Gastrocnemius medialis (tissue), 4 donors: Measurements from ENCODE around the gene ABCC3. TPM values are rescaled to one million over a fixed set of nuclear protein-coding genes. Genes with fewer than 3 reads are reported as not detected.

Experiments
- ATAC-seq, 2 donors: fragments of 150-250 bp; one replicate each; pipeline ENCODE4 v1.9.1; 2016
- DNase-seq, 2 donors: peaks; one replicate each; pipeline ENCODE4 v3.0.0-alpha.2; 2019
- H3K27ac ChIP-seq, 4 donors: fragments of 200-600 bp; sonication (generic); 1 replicate in 1 of 4; 2 replicates in 3 of 4; pipeline ENCODE4 v1.5.1; 2016 to 2018; ENCODE audit warnings: mild to moderate bottlenecking in 2 of 4, moderate library complexity in 1 of 4
- H3K27me3 ChIP-seq, 3 donors: fragments of 200-600 bp; sonication (generic) in 2 of 3; 1 replicate in 1 of 3; 2 replicates in 2 of 3; pipeline versions ENCODE4 v1.5.1 to v1.6.0; 2016 to 2019; ENCODE audit warnings: mild to moderate bottlenecking in 1 of 3, moderate library complexity in 1 of 3
- H3K36me3 ChIP-seq, 2 donors: fragments of 200-600 bp; sonication (generic) in 1 of 2; one replicate each; pipeline ENCODE4 v1.5.1; 2017 to 2018
- H3K4me1 ChIP-seq, 2 donors: fragments of 200-600 bp; sonication (generic) in 1 of 2; one replicate each; pipeline ENCODE4 v1.5.1; 2016 to 2017; ENCODE audit warnings: mild to moderate bottlenecking in 2 of 2
- H3K4me3 ChIP-seq, 4 donors: fragments of 200-600 bp; sonication (generic) in 3 of 4; 1 replicate in 1 of 4; 2 replicates in 3 of 4; pipeline ENCODE4 v1.5.1; 2016 to 2019; ENCODE audit warnings: mild to moderate bottlenecking in 2 of 4
- H3K9me3 ChIP-seq, 3 donors: fragments of 200-600 bp; sonication (generic) in 2 of 3; 1 replicate in 1 of 3; 2 replicates in 2 of 3; pipeline ENCODE4 v1.5.1; 2016 to 2019
- POLR2A ChIP-seq, 2 donors: fragments of 450-650 bp; IDR thresholded peaks; one replicate each; pipeline ENCODE4 v1.6.1; 2017; ENCODE audit warnings: antibody characterized with exemption in 2 of 2, mild to moderate bottlenecking in 2 of 2, moderate library complexity in 2 of 2
- in situ Hi-C, 4 donors: fragments of 200-750 bp; cut with MboI; loops; one replicate each; pipeline versions ENCODE4 v1.15.0 to v1.8.0; 2017; ENCODE audit warnings: low sequenced_read_pairs in 4 of 4
- intact Hi-C: fragments of 100-400 bp; cut with DNase I; formaldehyde crosslinking; loops from one replicate; pipeline ENCODE4 v1.15.1; 2023; ENCODE audit warnings: low total_unique reads
- total RNA-seq, 4 donors: library from RNA; depleted of rRNA; stranded (reverse); fragments of >200 nt; gene quantifications; one replicate each; pipeline versions ENCODE4 v1.1.0 to v1.2.3, GENCODE V29; 2016
- TF ChIP-seq, protein P1 (sequence below), 5 experiments: fragments of 450-650 bp in 3 of 5; fragments of 200-600 bp in 2 of 5; sonication (generic) in 2 of 5; IDR thresholded peaks in 4 of 5; conservative IDR thresholded peaks in 1 of 5; 1 replicate in 4 of 5; 2 replicates in 1 of 5; pipeline ENCODE4 v1.5.1; 2016 to 2019; ENCODE audit warnings: antibody characterized with exemption in 5 of 5, mild to moderate bottlenecking in 3 of 5, moderate library complexity in 3 of 5

Gene ABCC3
- total RNA-seq, 4 donors from 2014 or later = 0.51 to 1.3 (median 0.76) TPM

DNA sequence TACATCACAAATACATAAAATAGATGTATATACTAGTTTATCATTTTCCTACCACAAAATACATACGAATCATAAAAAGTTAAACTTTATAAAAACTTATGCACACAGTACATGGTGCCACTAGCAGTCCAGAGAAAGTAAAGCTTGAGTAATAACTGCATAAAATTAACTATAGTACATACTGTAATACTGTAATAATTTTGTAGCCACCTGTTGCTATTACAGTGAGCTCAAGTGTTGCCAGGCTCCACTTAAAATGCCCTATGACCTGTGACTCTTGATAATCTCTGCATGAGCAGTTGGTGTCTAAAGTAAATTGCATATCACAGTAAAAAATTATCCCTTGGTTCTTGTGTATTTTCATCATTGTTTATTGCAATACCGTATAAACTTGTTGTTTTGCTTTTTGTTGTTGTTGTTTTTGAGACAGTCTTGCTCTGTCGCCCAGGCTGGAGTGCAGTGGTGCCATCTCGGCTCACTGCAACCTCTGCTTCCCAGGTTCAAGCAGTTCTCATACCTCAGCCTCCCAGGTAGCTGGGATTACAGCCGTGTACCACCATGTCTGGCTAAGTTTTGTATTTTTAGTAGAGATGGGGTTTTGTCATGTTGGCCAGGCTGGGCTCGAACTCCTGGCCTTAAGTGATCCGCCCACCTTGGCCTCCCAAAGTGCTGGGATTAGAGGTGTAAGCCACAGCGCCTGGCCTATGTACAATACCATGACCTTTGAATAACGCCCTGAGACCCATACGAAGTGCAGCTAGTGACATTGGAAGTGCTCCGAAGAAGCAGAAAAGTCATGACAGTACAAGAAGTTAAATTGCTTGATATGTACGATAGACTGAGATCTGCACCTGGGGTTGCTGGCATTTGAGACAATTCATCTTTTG, 91.3 kb downstream of the ABCC3 start:
- Histone ChIP-seq H3K27me3 (no peaks in the 10 kb centered on the region), H3K4me1 (peaks cover 84 to 88% of the 10 kb centered on the region in 2 donors), H3K9me3 (no peaks in the 10 kb centered on the region), H3K36me3 (no peaks in the 10 kb centered on the region), H3K4me3 (peak overlapping the region in 3 of 4 donors; percentile 3 to 12 (median 9)), H3K27ac (peak overlapping the region; percentile 58 to 97 (median 66))
- ATAC-seq (peak; percentile 66 to 88), DNase-seq (no peak)
- in situ Hi-C loops (no loop called here), intact Hi-C loops (no loop called here)
- no peak for TF ChIP-seq POLR2A (IDR thresholded peaks at IDR 0.05)
- TF ChIP-seq, protein P1, sequence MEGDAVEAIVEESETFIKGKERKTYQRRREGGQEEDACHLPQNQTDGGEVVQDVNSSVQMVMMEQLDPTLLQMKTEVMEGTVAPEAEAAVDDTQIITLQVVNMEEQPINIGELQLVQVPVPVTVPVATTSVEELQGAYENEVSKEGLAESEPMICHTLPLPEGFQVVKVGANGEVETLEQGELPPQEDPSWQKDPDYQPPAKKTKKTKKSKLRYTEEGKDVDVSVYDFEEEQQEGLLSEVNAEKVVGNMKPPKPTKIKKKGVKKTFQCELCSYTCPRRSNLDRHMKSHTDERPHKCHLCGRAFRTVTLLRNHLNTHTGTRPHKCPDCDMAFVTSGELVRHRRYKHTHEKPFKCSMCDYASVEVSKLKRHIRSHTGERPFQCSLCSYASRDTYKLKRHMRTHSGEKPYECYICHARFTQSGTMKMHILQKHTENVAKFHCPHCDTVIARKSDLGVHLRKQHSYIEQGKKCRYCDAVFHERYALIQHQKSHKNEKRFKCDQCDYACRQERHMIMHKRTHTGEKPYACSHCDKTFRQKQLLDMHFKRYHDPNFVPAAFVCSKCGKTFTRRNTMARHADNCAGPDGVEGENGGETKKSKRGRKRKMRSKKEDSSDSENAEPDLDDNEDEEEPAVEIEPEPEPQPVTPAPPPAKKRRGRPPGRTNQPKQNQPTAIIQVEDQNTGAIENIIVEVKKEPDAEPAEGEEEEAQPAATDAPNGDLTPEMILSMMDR (IDR thresholded peaks at IDR 0.05 in 4 of 5, conservative IDR thresholded peaks at IDR 0.05 in 1 of 5) = no peak

DNA sequence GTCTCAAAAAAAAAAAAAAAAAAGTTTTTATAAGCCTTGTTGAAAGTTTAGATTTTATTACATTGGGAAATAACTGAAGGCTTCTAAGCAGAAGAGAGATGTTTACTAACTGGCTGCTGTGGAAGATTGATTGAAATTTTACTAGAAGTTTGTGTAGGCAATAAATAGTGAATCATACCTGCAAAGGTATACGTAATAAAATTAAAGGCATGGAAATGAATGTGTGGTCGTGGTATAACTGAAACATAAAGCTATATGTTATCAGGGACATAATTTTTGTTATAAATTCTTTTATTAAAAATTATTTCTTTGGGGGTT, 93.4 kb downstream of the ABCC3 start:
- ATAC-seq (no peak), DNase-seq (no peak)
- peaks cover 67 to 71% of the 10 kb centered on the region in 2 donors for H3K4me1 ChIP-seq
- no peaks in the 10 kb centered on the region for H3K9me3 ChIP-seq
- H3K27ac ChIP-seq = peak overlapping the region in 2 of 4 donors; percentile 37 to 97
- TF ChIP-seq, protein P1 (IDR thresholded peaks at IDR 0.05 in 4 of 5, conservative IDR thresholded peaks at IDR 0.05 in 1 of 5) = no peak
- TF ChIP-seq POLR2A (IDR thresholded peaks at IDR 0.05) = no peak
- no peaks in the 10 kb centered on the region for H3K36me3 ChIP-seq
- in situ Hi-C loops = no loop called here
- H3K4me3 ChIP-seq = no peak overlapping the region
- intact Hi-C loops = no loop called here
- H3K27me3 ChIP-seq = no peaks in the 10 kb centered on the region

DNA sequence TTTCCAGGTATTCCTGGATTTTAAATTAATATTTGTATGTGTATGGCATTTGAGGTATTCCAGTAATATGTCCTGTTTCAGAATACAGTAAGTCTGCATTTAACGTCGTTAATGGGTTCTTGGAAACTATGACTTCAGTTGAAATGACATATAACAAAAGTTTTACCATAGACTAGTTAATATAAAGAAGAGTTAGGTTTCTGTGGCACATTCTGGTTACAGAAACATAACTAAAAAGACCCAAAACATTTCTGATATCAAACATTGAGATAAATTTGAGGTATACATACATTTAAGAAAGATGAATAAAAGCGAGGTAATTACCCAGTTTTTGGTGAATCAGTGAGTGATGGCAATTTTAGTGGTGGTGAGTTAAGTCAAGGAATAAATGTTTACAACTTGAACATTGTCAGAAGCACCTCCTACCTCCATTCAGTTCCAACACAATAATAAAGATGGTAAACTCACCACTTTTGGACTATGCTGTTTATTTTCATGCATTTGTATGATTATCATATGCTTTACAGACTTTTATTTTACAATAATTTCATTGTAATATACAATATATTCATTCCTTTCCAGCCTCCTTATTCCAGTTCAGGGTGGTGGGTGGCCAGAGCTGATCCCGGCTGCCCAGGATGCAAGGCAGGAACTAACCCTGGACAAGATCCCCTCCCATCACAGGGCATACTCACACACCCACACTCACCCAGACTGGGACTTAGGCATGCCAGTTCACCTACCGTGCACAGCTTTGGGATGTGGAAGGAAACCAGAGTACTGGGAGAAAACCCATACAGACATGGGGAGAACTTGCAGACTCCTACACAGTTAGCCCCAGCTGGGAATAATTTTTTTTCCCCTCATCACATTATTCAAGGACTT, 94.4 kb downstream of the ABCC3 start:
- no peak for ATAC-seq
- DNase-seq = no peak
- Histone ChIP-seq H3K4me1 (peaks cover 56 to 61% of the 10 kb centered on the region in 2 donors), H3K4me3 (no peak overlapping the region), H3K36me3 (no peaks in the 10 kb centered on the region), H3K27me3 (no peaks in the 10 kb centered on the region), H3K9me3 (no peaks in the 10 kb centered on the region), H3K27ac (peak overlapping the region in 2 of 4 donors; percentile 21 to 97)
- TF ChIP-seq POLR2A (IDR thresholded peaks at IDR 0.05) = no peak
- TF ChIP-seq, protein P1 (IDR thresholded peaks at IDR 0.05 in 4 of 5, conservative IDR thresholded peaks at IDR 0.05 in 1 of 5) = no peak
- in situ Hi-C loops (no loop called here), intact Hi-C loops (no loop called here)

DNA sequence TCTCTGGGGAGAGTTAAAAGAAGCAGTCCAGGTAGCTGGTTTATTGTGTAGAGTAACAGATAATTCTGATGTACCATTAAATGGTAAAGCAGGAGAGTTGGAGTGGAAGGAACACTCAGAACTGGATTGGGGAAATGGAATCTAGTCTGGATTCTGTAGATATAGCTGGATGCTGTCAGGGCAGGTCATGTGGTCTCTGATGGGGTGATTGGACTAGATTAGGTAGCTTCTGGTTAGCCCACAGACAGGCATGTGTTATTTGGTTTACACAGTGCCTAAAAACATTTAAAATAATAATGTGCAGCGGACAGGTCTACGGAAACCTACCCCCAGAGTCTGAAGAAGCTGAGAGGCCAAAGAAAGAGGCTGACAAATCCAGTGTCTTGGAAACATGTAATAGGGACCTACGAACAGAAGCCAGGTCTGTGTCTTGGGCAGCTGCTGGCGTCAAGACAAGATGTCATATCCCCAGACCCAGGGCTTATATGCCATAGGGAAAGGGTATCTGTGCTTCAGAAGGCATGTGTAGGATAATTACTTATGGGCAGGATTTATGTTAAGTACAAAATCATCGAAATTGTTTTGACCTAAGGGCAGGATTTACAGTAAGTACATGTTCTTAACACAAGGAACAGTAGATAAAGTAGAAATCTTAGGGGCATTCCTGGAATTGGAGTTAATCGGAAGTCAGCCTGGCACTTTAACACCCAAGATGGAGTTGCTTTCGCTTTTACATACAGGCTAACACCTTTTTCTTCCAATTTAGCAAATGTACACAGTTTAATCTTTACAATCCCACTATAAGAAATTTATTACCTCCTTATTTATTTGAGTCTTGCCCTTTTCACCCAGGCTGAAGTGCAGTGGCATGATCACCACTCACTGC, 97.1 kb downstream of the ABCC3 start:
- no peak overlapping the region for H3K4me3 ChIP-seq
- no peaks in the 10 kb centered on the region for H3K36me3 ChIP-seq
- DNase-seq (no peak), ATAC-seq (peak in 1 of 2 donors; percentile 11)
- in situ Hi-C loops = no loop called here
- peaks cover 32 to 37% of the 10 kb centered on the region in 2 donors for H3K4me1 ChIP-seq
- intact Hi-C loops = no loop called here
- peak overlapping the region in 3 of 4 donors; percentile 33 to 97 (median 58) for H3K27ac ChIP-seq
- H3K9me3 ChIP-seq = no peaks in the 10 kb centered on the region
- TF ChIP-seq, protein P1 (IDR thresholded peaks at IDR 0.05 in 4 of 5, conservative IDR thresholded peaks at IDR 0.05 in 1 of 5) = no peak
- TF ChIP-seq POLR2A (IDR thresholded peaks at IDR 0.05) = no peak
- no peaks in the 10 kb centered on the region for H3K27me3 ChIP-seq
